Stimulated activated naive B cell treated with anti-CD40 and anti-IgM and Interleukin-4, amounts not matched to agents 10 μg/mL and 1 μg/mL and 100 μg/mL, for 72 hours (primary cell): ENCODE data around the gene ATP10A.
"Not testable (repeated sequence)": the region's sequence is repeated elsewhere in the genome, so short reads cannot be mapped to it uniquely, and the experiment has no call there.

Source experiments
- ATAC-seq, 2 donors: fragments of 150-1000 bp; cut with Tn5 transposase; replicated peaks; 2 replicates each; pipeline ENCODE4 v1.10.0; 2021; ENCODE audit warnings: moderate library complexity in 1 of 2
- DNase-seq: peaks from one replicate; pipeline ENCODE4 v3.0.0; 2021
- H3K27ac Mint-ChIP-seq: one replicate; pipeline ENCODE4 v1.8.0; 2022; ENCODE audit warnings: mild to moderate bottlenecking, mixed read lengths
- H3K27me3 Mint-ChIP-seq, 2 donors: one replicate each; pipeline ENCODE4 v1.8.0; 2022; ENCODE audit warnings: mixed read lengths in 2 of 2
- H3K36me3 Mint-ChIP-seq, 2 donors: one replicate each; pipeline ENCODE4 v1.8.0; 2022; ENCODE audit warnings: mixed read lengths in 2 of 2, mild to moderate bottlenecking in 1 of 2
- H3K4me1 Mint-ChIP-seq, 2 donors: one replicate each; pipeline ENCODE4 v1.8.0; 2022; ENCODE audit warnings: mixed read lengths in 2 of 2, mild to moderate bottlenecking in 1 of 2
- H3K4me3 Mint-ChIP-seq, 2 donors: one replicate each; pipeline ENCODE4 v1.8.0; 2022; ENCODE audit warnings: mild to moderate bottlenecking in 2 of 2, mixed read lengths in 2 of 2, moderate library complexity in 1 of 2
- H3K9me3 Mint-ChIP-seq, 2 donors: one replicate each; pipeline ENCODE4 v1.8.0; 2022; ENCODE audit warnings: mixed read lengths in 2 of 2, mild to moderate bottlenecking in 1 of 2

The ATP10A gene

GRCh38 chr15:25894371-25894902, 31.3 kb upstream of the ATP10A start:
- peaks cover 30 to 38% of the 10 kb centered on the region in 2 donors for H3K27me3 Mint-ChIP-seq
- no peak overlapping the region for H3K4me3 Mint-ChIP-seq
- no peak overlapping the region for H3K27ac Mint-ChIP-seq
- no peaks in the 10 kb centered on the region for H3K4me1 Mint-ChIP-seq
- no peak for ATAC-seq
- no peak for DNase-seq
- H3K36me3 Mint-ChIP-seq: no peaks in the 10 kb centered on the region
- no peaks in the 10 kb centered on the region for H3K9me3 Mint-ChIP-seq

- Mint-ChIP-seq H3K36me3 (no peaks in the 10 kb centered on the region), H3K27ac (no peak overlapping the region), H3K9me3 (no peaks in the 10 kb centered on the region), H3K4me1 (no peaks in the 10 kb centered on the region), H3K4me3 (no peak overlapping the region), H3K27me3 (peaks cover 30 to 46% of the 10 kb centered on the region in 2 donors)
- ATAC-seq (no peak), DNase-seq (no peak)
These were observed 30.5 kb upstream of the ATP10A start for GRCh38 chr15:25893596-25893995.

GRCh38 chr15:25892126-25892525, 29.0 kb upstream of the ATP10A start:
- Mint-ChIP-seq H3K36me3 (no peaks in the 10 kb centered on the region), H3K4me1 (no peaks in the 10 kb centered on the region), H3K4me3 (no peak overlapping the region), H3K27me3 (peaks cover 30 to 61% of the 10 kb centered on the region in 2 donors), H3K9me3 (no peaks in the 10 kb centered on the region), H3K27ac (peak overlapping the region; percentile 3)
- DNase-seq: no peak
- no peak for ATAC-seq

- H3K27me3 Mint-ChIP-seq: peaks cover 30 to 63% of the 10 kb centered on the region in 2 donors
- H3K9me3 Mint-ChIP-seq: no peaks in the 10 kb centered on the region
- ATAC-seq: no peak
- no peak overlapping the region for H3K27ac Mint-ChIP-seq
- H3K36me3 Mint-ChIP-seq: no peaks in the 10 kb centered on the region
- DNase-seq: no peak
- no peaks in the 10 kb centered on the region for H3K4me1 Mint-ChIP-seq
- no peak overlapping the region for H3K4me3 Mint-ChIP-seq
These were observed 28.0 kb upstream of the ATP10A start for GRCh38 chr15:25891081-25891480.

GRCh38 chr15:25890529-25890928, 27.4 kb upstream of the ATP10A start:
- no peaks in the 10 kb centered on the region for H3K36me3 Mint-ChIP-seq
- H3K4me1 Mint-ChIP-seq: no peaks in the 10 kb centered on the region
- ATAC-seq (no peak), DNase-seq (no peak)
- no peak overlapping the region for H3K4me3 Mint-ChIP-seq
- H3K27me3 Mint-ChIP-seq: peaks cover 28 to 58% of the 10 kb centered on the region in 2 donors
- H3K9me3 Mint-ChIP-seq: no peaks in the 10 kb centered on the region
- no peak overlapping the region for H3K27ac Mint-ChIP-seq

DNA sequence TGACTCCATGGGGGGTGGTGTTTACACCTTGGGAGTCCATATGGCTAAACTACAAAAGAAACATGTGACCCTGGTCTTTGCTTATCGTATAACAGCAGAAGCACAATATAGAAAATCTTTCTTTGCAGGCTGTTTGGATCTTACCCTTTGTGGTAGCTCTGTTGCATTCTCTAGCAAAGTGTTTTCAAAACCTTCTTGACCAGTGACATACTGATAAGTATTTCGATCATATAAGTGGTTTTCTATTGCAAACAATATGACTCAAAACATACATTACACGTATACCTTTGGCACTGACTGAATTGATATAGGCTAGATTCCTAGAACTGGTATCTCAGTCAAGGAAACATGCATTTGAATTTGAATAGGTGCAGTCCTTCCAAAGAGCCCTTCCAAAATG, 24.7 kb upstream of the ATP10A start:
- H3K4me1 Mint-ChIP-seq: no peaks in the 10 kb centered on the region
- H3K36me3 Mint-ChIP-seq: no peaks in the 10 kb centered on the region
- H3K27ac Mint-ChIP-seq: no peak overlapping the region
- H3K4me3 Mint-ChIP-seq: no peak overlapping the region
- DNase-seq: no peak
- peaks cover 22 to 37% of the 10 kb centered on the region in 2 donors for H3K27me3 Mint-ChIP-seq
- no peaks in the 10 kb centered on the region for H3K9me3 Mint-ChIP-seq
- ATAC-seq: no peak

- H3K27ac Mint-ChIP-seq: no peak overlapping the region
- peaks cover 17 to 25% of the 10 kb centered on the region in 2 donors for H3K27me3 Mint-ChIP-seq
- no peak overlapping the region for H3K4me3 Mint-ChIP-seq
- H3K4me1 Mint-ChIP-seq: no peaks in the 10 kb centered on the region
- H3K9me3 Mint-ChIP-seq: no peaks in the 10 kb centered on the region
- ATAC-seq (no peak), DNase-seq (no peak)
- no peaks in the 10 kb centered on the region for H3K36me3 Mint-ChIP-seq
These were observed 23.5 kb upstream of the ATP10A start for GRCh38 chr15:25886498-25887140.

- ATAC-seq (no peak), DNase-seq (no peak)
- no peaks in the 10 kb centered on the region for H3K4me1 Mint-ChIP-seq
- no peak overlapping the region for H3K4me3 Mint-ChIP-seq
- peaks cover 9 to 25% of the 10 kb centered on the region in 2 donors for H3K27me3 Mint-ChIP-seq
- no peak overlapping the region for H3K27ac Mint-ChIP-seq
- H3K9me3 Mint-ChIP-seq: no peaks in the 10 kb centered on the region
- H3K36me3 Mint-ChIP-seq: no peaks in the 10 kb centered on the region
These were observed 21.2 kb upstream of the ATP10A start for GRCh38 chr15:25884370-25884769.

DNA sequence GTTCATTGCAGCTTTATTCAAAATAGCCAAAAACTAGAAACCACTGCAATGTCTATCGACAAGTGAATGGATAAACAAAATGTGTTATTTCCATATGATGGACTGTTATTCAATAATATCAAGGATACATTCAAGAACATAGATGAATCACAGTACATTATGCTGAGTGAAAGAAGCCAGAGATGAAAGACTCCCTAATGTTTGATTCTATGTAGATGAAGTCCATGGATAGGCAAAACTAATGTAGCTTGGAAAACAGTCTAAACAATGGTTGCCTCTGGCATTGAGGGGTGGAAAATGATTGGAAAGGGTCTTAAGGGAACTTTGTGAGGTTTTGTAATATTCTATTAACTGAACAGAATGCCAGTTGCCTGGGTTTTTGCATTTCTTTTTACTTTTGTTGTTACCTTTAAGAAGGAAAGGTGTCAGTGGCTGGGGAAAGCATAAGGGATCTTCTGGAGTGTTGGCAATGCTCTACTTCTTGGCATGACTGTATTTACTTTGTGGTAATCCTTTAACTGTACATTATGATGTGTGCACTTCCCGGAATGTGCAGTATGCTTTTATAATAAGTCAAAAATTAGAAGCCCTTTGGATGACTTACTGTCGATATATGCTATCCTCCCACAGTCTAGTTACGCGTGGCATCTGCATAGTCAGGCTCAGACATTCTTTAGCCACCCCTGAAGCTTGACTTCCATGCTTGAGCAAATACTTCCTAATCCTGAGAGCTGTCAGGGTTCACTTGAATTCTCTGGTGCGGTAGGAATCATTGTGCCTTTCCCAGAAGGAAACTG, 20.5 kb upstream of the ATP10A start:
- H3K4me1 Mint-ChIP-seq: no peaks in the 10 kb centered on the region
- no peak for DNase-seq
- peaks cover 9 to 18% of the 10 kb centered on the region in 2 donors for H3K27me3 Mint-ChIP-seq
- H3K27ac Mint-ChIP-seq: no peak overlapping the region
- ATAC-seq: no peak
- no peaks in the 10 kb centered on the region for H3K36me3 Mint-ChIP-seq
- no peaks in the 10 kb centered on the region for H3K9me3 Mint-ChIP-seq
- no peak overlapping the region for H3K4me3 Mint-ChIP-seq

DNA sequence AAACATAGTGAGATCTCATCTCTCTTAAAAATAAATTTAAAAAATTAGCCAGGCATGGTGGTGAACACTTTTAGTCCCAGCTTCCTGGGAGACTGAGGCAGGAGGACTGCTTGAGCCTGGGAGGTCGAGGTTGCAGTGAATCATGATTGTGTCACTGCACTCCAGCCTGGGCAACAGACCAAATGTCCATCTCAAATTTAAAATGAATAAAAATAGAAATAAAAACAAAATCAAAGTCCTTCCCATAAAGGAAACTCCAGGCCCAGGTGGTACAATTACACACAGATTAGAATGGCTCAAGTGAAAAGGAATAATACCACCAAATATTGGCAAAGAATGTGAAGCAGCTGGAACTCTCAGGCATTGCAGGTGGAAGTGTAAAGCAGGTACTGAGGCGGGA, 19.3 kb upstream of the ATP10A start:
- Mint-ChIP-seq H3K36me3 (no peaks in the 10 kb centered on the region), H3K4me3 (no peak overlapping the region), H3K9me3 (no peaks in the 10 kb centered on the region), H3K4me1 (no peaks in the 10 kb centered on the region), H3K27me3 (peaks cover 4 to 6% of the 10 kb centered on the region in 2 donors), H3K27ac (no peak overlapping the region)
- ATAC-seq (no peak), DNase-seq (no peak)

GRCh38 chr15:25880877-25881276, 17.8 kb upstream of the ATP10A start:
- H3K4me1 Mint-ChIP-seq, H3K27me3 Mint-ChIP-seq, H3K4me3 Mint-ChIP-seq, ATAC-seq, H3K27ac Mint-ChIP-seq, DNase-seq, H3K9me3 Mint-ChIP-seq, H3K36me3 Mint-ChIP-seq: not testable (repeated sequence)

GRCh38 chr15:25880411-25880810, 17.3 kb upstream of the ATP10A start:
- no peak for DNase-seq
- no peak for ATAC-seq
- no peak overlapping the region for H3K27ac Mint-ChIP-seq
- no peaks in the 10 kb centered on the region for H3K36me3 Mint-ChIP-seq
- no peaks in the 10 kb centered on the region for H3K9me3 Mint-ChIP-seq
- H3K4me1 Mint-ChIP-seq: no peaks in the 10 kb centered on the region
- no peak overlapping the region for H3K4me3 Mint-ChIP-seq
- peaks cover 0 to 4% of the 10 kb centered on the region in 2 donors for H3K27me3 Mint-ChIP-seq

DNA sequence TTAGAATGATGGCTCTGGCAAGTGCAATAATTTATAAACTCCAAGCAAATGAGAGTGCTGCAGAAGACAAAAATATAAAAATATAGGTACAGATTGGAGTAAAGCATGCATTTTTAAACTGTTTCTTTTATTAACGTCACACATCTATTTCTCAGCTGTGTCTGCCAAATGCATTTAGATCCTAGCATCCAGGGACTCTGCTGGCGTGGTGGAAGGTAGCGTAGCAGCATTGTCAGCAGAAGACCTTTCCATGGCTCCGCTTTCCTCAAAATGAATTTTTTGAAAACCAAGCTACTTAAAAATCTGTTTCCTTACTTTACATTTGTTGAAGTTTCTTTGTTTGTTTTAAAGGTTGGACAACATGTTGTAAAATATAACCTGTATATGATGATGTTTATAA, 16.3 kb upstream of the ATP10A start:
- ATAC-seq (no peak), DNase-seq (no peak)
- Mint-ChIP-seq H3K36me3 (no peaks in the 10 kb centered on the region), H3K4me3 (no peak overlapping the region), H3K27me3 (peaks cover 0 to 4% of the 10 kb centered on the region in 2 donors), H3K9me3 (no peaks in the 10 kb centered on the region), H3K27ac (no peak overlapping the region), H3K4me1 (no peaks in the 10 kb centered on the region)

DNA sequence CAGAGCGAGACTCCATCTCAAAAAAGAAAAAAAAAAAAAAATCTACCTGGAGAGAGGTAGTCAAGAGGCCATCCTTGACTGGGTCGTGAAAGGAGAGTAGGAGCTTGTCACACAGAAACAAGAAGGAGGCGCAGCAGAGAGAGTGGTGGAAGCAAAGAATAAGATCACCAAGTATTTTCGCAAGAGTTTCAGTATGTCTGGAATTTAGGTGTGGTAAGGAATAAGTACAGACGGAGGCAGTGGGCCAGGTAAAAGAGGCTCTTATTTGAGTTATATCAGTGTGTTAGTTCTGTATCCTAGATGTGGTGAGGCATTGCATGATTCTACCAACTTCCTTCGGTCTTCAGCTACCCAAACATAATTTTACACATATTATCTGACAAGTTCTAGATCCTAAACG, 14.6 kb upstream of the ATP10A start:
- H3K4me1 Mint-ChIP-seq: no peaks in the 10 kb centered on the region
- DNase-seq: no peak

More for the DNA sequence above, 14.6 kb upstream of the ATP10A start:
- Mint-ChIP-seq H3K27me3 (peaks cover 0 to 4% of the 10 kb centered on the region in 2 donors), H3K4me3 (no peak overlapping the region), H3K9me3 (no peaks in the 10 kb centered on the region), H3K27ac (no peak overlapping the region), H3K36me3 (no peaks in the 10 kb centered on the region)
- no peak for ATAC-seq
